Measurements from ENCODE around the gene CASQ2. TPM values are rescaled to one million over a fixed set of nuclear protein-coding genes. Genes with fewer than 3 reads are reported as not detected.

The CASQ2 gene
- total and polyA plus RNA-seq, 4 experiments from 2014 or later, result not detected

DNA sequence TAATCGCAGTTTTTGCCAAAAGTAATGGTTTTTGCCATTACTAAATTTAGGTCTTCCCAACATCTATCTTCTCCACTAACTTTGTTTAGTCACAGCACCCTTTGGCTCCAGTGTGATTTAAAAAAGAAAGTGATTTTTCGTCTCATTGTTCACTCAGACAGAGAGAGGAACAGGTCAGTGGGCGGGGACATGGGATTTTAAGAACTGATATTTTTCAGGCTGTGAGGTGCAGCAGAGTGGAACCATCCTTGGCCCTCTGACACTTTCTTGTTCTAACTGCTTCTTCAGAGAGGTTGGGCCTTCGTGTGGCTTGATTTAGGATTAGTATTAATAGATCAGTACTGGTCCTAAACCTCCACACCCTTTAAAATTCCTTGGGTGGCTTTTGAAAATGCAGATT is 38.8 kb downstream of the CASQ2 start:
- ChIA-PET CTCF (ENCODE audit: partially characterized antibody) (no interaction called here), POLR2A (ENCODE audit: partially characterized antibody) (no interaction called here)
- no peaks in the 10 kb centered on the region for H3K4me1 ChIP-seq (ENCODE audit: insufficient read depth, low read length)
- no peaks in the 10 kb centered on the region for H3K27me3 ChIP-seq (ENCODE audit: insufficient read depth, low read length)
- Mint-ChIP-seq H3K9me3 (no peaks in the 10 kb centered on the region), H3K36me3 (no peaks in the 10 kb centered on the region), H3K4me3 (no peak overlapping the region), H3K27me3 (peaks cover 0 to 2% of the 10 kb centered on the region in 2 donors), H3K27ac (no peak overlapping the region), H3K4me1 (no peaks in the 10 kb centered on the region)
- no peaks in the 10 kb centered on the region for H3K9me3 ChIP-seq (ENCODE audit: control insufficient read depth in 1 of 2, low read length in 2 of 2)
- no peaks in the 10 kb centered on the region for H3K36me3 ChIP-seq (ENCODE audit: insufficient read depth, low read length)
- no peak overlapping the region for H3K27ac ChIP-seq (ENCODE audit: low read depth, low read length)
- no peak for DNase-seq
- H3K4me3 ChIP-seq (ENCODE audit: low read length in 2 of 2), result no peak overlapping the region
- intact Hi-C loops (cut with micrococcal nuclease), result no loop called here

DNA sequence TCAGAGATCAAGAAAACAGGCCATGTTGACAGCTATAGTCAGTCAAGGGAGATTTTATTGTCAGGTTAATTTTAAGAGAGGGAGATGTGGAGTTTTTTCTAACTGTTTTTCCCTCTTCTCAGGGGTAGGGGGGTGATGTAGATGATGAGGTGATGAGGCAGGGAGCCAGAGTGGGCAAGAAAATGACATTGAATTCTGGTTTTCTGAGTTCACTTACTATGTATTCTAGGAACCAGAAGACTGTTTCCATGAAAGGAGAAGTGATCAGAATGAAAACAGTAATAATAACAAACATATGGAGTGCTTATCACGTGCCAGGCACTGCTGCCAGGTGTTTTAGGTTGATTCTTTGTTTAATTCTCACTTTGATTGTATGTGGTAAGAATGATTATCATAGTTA is 40.2 kb downstream of the CASQ2 start:
- H3K4me3 Mint-ChIP-seq, result no peak overlapping the region

DNA sequence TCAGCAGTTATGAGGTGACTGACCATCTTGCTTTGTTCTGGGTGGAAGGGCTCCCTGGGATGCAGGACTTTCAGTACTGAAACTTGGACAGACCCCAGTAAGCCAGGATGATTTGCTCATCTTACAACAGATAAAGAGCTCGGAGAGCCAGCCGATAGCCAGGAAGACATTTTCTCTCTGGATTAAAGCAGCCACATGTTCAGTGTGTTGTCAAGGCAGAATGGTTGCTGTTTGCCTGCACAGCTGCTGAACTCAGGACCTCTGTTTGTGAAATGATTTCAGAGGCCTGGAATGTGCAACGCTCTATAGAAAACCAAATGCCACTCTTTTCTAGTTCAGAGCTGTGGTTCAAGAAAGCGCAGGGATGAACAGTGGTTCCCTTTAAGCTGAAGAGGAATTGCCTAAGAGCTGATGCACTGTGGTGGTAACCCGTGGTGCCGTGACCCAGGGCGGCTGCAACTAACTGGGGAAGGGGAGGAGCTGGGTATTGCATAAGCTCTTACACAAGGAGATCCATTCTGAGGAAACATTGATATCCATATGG is 40.7 kb downstream of the CASQ2 start:
- H3K4me1 ChIP-seq (ENCODE audit: insufficient read depth, low read length), result no peaks in the 10 kb centered on the region
- no peaks in the 10 kb centered on the region for H3K36me3 ChIP-seq (ENCODE audit: insufficient read depth, low read length)
- H3K9me3 ChIP-seq (ENCODE audit: control insufficient read depth in 1 of 2, low read length in 2 of 2), result no peaks in the 10 kb centered on the region
- Mint-ChIP-seq H3K36me3 (no peaks in the 10 kb centered on the region), H3K4me1 (no peaks in the 10 kb centered on the region), H3K9me3 (no peaks in the 10 kb centered on the region), H3K27ac (no peak overlapping the region), H3K27me3 (peaks cover 0 to 2% of the 10 kb centered on the region in 2 donors), H3K4me3 (no peak overlapping the region)
- no peak for DNase-seq
- H3K27me3 ChIP-seq (ENCODE audit: insufficient read depth, low read length), result no peaks in the 10 kb centered on the region
- intact Hi-C loops (cut with micrococcal nuclease), result no loop called here
- POLR2A ChIA-PET (ENCODE audit: partially characterized antibody), result no interaction called here
- H3K27ac ChIP-seq (ENCODE audit: low read depth, low read length), result no peak overlapping the region
- CTCF ChIA-PET (ENCODE audit: partially characterized antibody), result interaction anchor here (1.0 to 1.5 kb wide), 2 partner anchors 12 to 21 kb away, joined by 3 to 7 read pairs; no protein-coding TSS in a partner anchor
- H3K4me3 ChIP-seq (ENCODE audit: low read length in 2 of 2), result no peak overlapping the region

More for the DNA sequence above, 40.2 kb downstream of the CASQ2 start:
- Histone ChIP-seq H3K4me3 (ENCODE audit: low read length in 2 of 2) (no peak overlapping the region), H3K27ac (ENCODE audit: low read depth, low read length) (no peak overlapping the region), H3K36me3 (ENCODE audit: insufficient read depth, low read length) (no peaks in the 10 kb centered on the region), H3K9me3 (ENCODE audit: control insufficient read depth in 1 of 2, low read length in 2 of 2) (no peaks in the 10 kb centered on the region), H3K4me1 (ENCODE audit: insufficient read depth, low read length) (no peaks in the 10 kb centered on the region), H3K27me3 (ENCODE audit: insufficient read depth, low read length) (no peaks in the 10 kb centered on the region)
- CTCF ChIA-PET (ENCODE audit: partially characterized antibody), result interaction anchor here (1.0 to 1.5 kb wide), 2 partner anchors 13 to 22 kb away, joined by 3 to 7 read pairs; no protein-coding TSS in a partner anchor
- no peaks in the 10 kb centered on the region for H3K9me3 Mint-ChIP-seq
- intact Hi-C loops (cut with micrococcal nuclease), result no loop called here
- H3K27me3 Mint-ChIP-seq, result peaks cover 0 to 2% of the 10 kb centered on the region in 2 donors
- no peaks in the 10 kb centered on the region for H3K4me1 Mint-ChIP-seq
- no peak overlapping the region for H3K27ac Mint-ChIP-seq
- H3K36me3 Mint-ChIP-seq, result no peaks in the 10 kb centered on the region
- DNase-seq, result no peak
- POLR2A ChIA-PET (ENCODE audit: partially characterized antibody), result no interaction called here

DNA sequence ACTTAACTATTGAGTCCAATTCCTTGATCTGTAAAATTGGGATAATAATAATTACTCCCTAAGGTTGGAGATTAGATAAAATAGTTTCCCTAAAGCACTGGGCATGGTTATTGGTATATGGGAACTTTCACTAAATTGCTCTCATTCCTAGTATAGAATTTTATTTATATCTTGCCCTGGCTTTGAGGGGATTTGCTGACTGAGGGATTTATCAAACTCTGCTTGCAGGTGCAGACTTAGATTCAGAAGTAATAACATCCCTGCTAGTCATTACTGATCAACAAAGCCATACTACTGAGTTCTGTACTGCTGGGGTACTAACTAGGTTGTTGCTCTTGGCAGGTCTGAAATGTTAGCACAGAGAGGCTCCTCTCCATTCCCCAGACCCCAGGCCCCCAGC is 41.9 kb downstream of the CASQ2 start:
- intact Hi-C loops (cut with micrococcal nuclease), result no loop called here
- no peaks in the 10 kb centered on the region for H3K36me3 ChIP-seq (ENCODE audit: insufficient read depth, low read length)
- Mint-ChIP-seq H3K27ac (no peak overlapping the region), H3K27me3 (peaks cover 0 to 2% of the 10 kb centered on the region in 2 donors), H3K4me3 (no peak overlapping the region), H3K4me1 (no peaks in the 10 kb centered on the region), H3K9me3 (no peaks in the 10 kb centered on the region), H3K36me3 (no peaks in the 10 kb centered on the region)
- ChIA-PET CTCF (ENCODE audit: partially characterized antibody) (no interaction called here), POLR2A (ENCODE audit: partially characterized antibody) (no interaction called here)
- no peak overlapping the region for H3K27ac ChIP-seq (ENCODE audit: low read depth, low read length)
- H3K4me3 ChIP-seq (ENCODE audit: low read length in 2 of 2), result no peak overlapping the region
- no peaks in the 10 kb centered on the region for H3K9me3 ChIP-seq (ENCODE audit: control insufficient read depth in 1 of 2, low read length in 2 of 2)
- no peaks in the 10 kb centered on the region for H3K4me1 ChIP-seq (ENCODE audit: insufficient read depth, low read length)
- no peak for DNase-seq
- no peaks in the 10 kb centered on the region for H3K27me3 ChIP-seq (ENCODE audit: insufficient read depth, low read length)

DNA sequence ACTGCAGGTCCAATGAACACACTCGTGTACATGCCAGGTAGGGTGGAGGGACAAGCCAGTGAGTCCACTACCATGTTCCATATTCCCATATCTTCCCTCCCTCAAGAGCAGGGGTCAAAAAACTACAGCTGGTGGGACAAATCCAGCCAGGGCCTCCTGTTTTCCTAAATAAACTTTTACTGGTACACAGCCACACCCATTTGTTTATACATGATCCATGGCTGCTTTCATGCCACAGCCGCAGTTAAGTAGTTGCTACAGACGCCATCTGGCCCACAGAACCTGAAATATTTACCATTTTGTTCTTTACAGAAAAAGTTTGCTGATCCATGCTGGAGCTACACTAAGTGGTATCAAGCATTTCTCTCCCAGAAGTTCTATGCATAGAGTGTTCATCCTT is 42.4 kb downstream of the CASQ2 start:
- Histone ChIP-seq H3K36me3 (ENCODE audit: insufficient read depth, low read length) (no peaks in the 10 kb centered on the region), H3K9me3 (ENCODE audit: control insufficient read depth in 1 of 2, low read length in 2 of 2) (no peaks in the 10 kb centered on the region), H3K27ac (ENCODE audit: low read depth, low read length) (no peak overlapping the region), H3K4me3 (ENCODE audit: low read length in 2 of 2) (no peak overlapping the region), H3K4me1 (ENCODE audit: insufficient read depth, low read length) (no peaks in the 10 kb centered on the region), H3K27me3 (ENCODE audit: insufficient read depth, low read length) (no peaks in the 10 kb centered on the region)
- intact Hi-C loops (cut with micrococcal nuclease), result no loop called here
- ChIA-PET POLR2A (ENCODE audit: partially characterized antibody) (no interaction called here), CTCF (ENCODE audit: partially characterized antibody) (no interaction called here)
- Mint-ChIP-seq H3K36me3 (no peaks in the 10 kb centered on the region), H3K27me3 (peaks cover 0 to 2% of the 10 kb centered on the region in 2 donors), H3K27ac (no peak overlapping the region), H3K4me1 (no peaks in the 10 kb centered on the region), H3K4me3 (no peak overlapping the region), H3K9me3 (no peaks in the 10 kb centered on the region)
- DNase-seq, result no peak

DNA sequence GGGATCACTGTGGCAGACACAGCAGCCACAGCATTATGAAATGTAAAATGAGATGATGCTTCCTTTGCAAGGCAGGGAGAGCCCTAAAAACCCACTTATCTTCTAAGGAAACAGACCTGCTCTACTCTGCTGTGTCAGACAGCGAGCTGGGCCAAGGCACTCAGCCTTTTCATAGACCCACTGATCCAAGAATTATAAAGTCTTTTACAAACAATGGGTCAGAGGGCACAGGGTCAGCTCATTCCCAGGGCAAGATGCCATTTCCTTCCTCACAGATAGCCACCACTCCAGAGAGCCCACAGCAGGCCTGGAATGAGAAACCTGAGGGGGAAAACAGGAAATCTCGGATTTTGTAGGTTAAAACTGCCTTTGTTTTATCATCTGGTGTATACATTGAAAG is 42.9 kb downstream of the CASQ2 start:
- Histone ChIP-seq H3K9me3 (ENCODE audit: control insufficient read depth in 1 of 2, low read length in 2 of 2) (no peaks in the 10 kb centered on the region), H3K27me3 (ENCODE audit: insufficient read depth, low read length) (no peaks in the 10 kb centered on the region), H3K27ac (ENCODE audit: low read depth, low read length) (no peak overlapping the region), H3K36me3 (ENCODE audit: insufficient read depth, low read length) (no peaks in the 10 kb centered on the region), H3K4me1 (ENCODE audit: insufficient read depth, low read length) (no peaks in the 10 kb centered on the region), H3K4me3 (ENCODE audit: low read length in 2 of 2) (no peak overlapping the region)
- CTCF ChIA-PET (ENCODE audit: partially characterized antibody), result no interaction called here
- no peaks in the 10 kb centered on the region for H3K9me3 Mint-ChIP-seq
- DNase-seq, result no peak
- no peak overlapping the region for H3K27ac Mint-ChIP-seq
- H3K4me3 Mint-ChIP-seq, result no peak overlapping the region
- no peaks in the 10 kb centered on the region for H3K4me1 Mint-ChIP-seq
- intact Hi-C loops (cut with micrococcal nuclease), result no loop called here
- H3K27me3 Mint-ChIP-seq, result peaks cover 0 to 2% of the 10 kb centered on the region in 2 donors
- POLR2A ChIA-PET (ENCODE audit: partially characterized antibody), result no interaction called here
- H3K36me3 Mint-ChIP-seq, result no peaks in the 10 kb centered on the region

DNA sequence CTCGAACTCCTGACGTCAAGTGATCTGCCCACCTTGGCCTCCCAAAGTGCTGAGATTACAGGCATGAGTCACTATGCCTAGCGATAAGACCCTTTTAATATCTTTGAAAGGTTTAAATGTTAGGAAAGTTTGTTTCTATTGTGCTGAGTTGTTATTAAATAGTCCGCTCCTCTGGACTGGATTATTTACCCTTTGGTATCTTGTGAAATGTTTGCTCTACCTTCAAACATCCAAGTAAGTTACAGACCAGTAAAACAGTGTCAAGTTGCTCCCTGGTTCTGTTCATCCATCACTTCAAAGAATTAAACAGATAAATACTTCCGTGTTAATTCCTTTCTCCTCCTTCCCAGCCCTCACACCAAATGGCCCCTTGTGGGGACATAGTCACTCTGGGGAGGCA is 44.8 kb downstream of the CASQ2 start:
- Histone ChIP-seq H3K36me3 (ENCODE audit: insufficient read depth, low read length) (no peaks in the 10 kb centered on the region), H3K4me3 (ENCODE audit: low read length in 2 of 2) (no peak overlapping the region), H3K27ac (ENCODE audit: low read depth, low read length) (no peak overlapping the region), H3K27me3 (ENCODE audit: insufficient read depth, low read length) (no peaks in the 10 kb centered on the region), H3K4me1 (ENCODE audit: insufficient read depth, low read length) (no peaks in the 10 kb centered on the region), H3K9me3 (ENCODE audit: control insufficient read depth in 1 of 2, low read length in 2 of 2) (no peaks in the 10 kb centered on the region)
- Mint-ChIP-seq H3K27me3 (peaks cover 0 to 2% of the 10 kb centered on the region in 2 donors), H3K4me3 (no peak overlapping the region), H3K27ac (no peak overlapping the region), H3K4me1 (no peaks in the 10 kb centered on the region), H3K9me3 (no peaks in the 10 kb centered on the region), H3K36me3 (no peaks in the 10 kb centered on the region)
- intact Hi-C loops (cut with micrococcal nuclease), result no loop called here
- no peak for DNase-seq
- POLR2A ChIA-PET (ENCODE audit: partially characterized antibody), result no interaction called here
- CTCF ChIA-PET (ENCODE audit: partially characterized antibody), result no interaction called here

DNA sequence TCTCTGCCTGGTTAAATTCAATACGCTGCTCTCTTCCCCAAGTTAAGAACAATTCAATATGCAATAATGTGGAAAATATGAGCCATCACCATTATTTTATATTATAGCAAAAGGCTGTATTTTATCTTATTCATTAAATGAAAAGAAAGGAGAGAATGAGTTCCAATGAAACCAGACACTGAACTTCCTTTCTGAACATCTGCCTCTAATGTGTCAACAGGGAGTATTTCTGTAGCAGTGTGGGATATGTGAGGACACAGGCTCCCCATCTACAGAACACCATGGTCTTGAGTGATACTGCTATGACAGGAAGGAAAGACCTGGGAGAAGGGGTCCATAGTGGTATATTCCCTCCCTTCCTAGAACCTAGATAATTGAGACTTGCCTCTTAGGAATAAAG is 46.3 kb downstream of the CASQ2 start:
- Mint-ChIP-seq H3K4me1 (no peaks in the 10 kb centered on the region), H3K36me3 (no peaks in the 10 kb centered on the region), H3K4me3 (no peak overlapping the region), H3K27me3 (peaks cover 6 to 10% of the 10 kb centered on the region in 2 donors), H3K27ac (no peak overlapping the region), H3K9me3 (no peaks in the 10 kb centered on the region)
- no peak for DNase-seq
- H3K27ac ChIP-seq (ENCODE audit: low read depth, low read length), result no peak overlapping the region
- intact Hi-C loops (cut with micrococcal nuclease), result no loop called here
- no peaks in the 10 kb centered on the region for H3K9me3 ChIP-seq (ENCODE audit: control insufficient read depth in 1 of 2, low read length in 2 of 2)
- POLR2A ChIA-PET (ENCODE audit: partially characterized antibody), result no interaction called here
- no peaks in the 10 kb centered on the region for H3K36me3 ChIP-seq (ENCODE audit: insufficient read depth, low read length)
- no peak overlapping the region for H3K4me3 ChIP-seq (ENCODE audit: low read length in 2 of 2)
- CTCF ChIA-PET (ENCODE audit: partially characterized antibody), result interaction anchor here (1.4 kb wide), 1 partner anchor 17 kb away, joined by 4 read pairs; no protein-coding TSS in a partner anchor
- no peaks in the 10 kb centered on the region for H3K27me3 ChIP-seq (ENCODE audit: insufficient read depth, low read length)
- no peaks in the 10 kb centered on the region for H3K4me1 ChIP-seq (ENCODE audit: insufficient read depth, low read length)

All from CD4-positive, alpha-beta memory T cell (primary cell).